GM12878 (cell line): Measurements from ENCODE around the gene NXN. TPM values are rescaled to one million over a fixed set of nuclear protein-coding genes. Genes with fewer than 3 reads are reported as not detected.

Experiments used
- ATAC-seq: fragments of 200-7000 bp; cut with Tn5 transposase; 3 replicates; pipeline ENCODE4 v1.9.1; 2020; ENCODE audit warnings: mild to moderate bottlenecking, moderate library complexity
- BruUV-seq: library from RNA; stranded (reverse); fragments of 400-500 nt; replicated peaks from 2 replicates; lab custom pipeline; 2021; lab: Mats Ljungman, UMichigan
- CTCF ChIA-PET: fragments of 300-600 bp; sonication (Branson Sonifier 250); formaldehyde crosslinking; extraction: SDS; loops from one replicate; lab custom pipeline; 2021; ENCODE audit warnings: inconsistent platforms; lab: Yijun Ruan, JAX
- POLR2A ChIA-PET: fragments of 350-600 bp; formaldehyde crosslinking; extraction: SDS; loops from one replicate; lab custom pipeline; 2021; ENCODE audit warnings: inconsistent platforms; lab: Charles Lee
- RAD21 ChIA-PET: fragments of 300-600 bp; sonication (Branson Sonifier 250); formaldehyde crosslinking; loops from one replicate; lab custom pipeline; 2023; ENCODE audit warnings: antibody characterized with exemption; ENCODE audit not compliant: unreplicated experiment; lab: Charles Lee
- SMC1A ChIA-PET: fragments of 300-600 bp; sonication (Branson Sonifier 250); formaldehyde crosslinking; loops from one replicate; lab custom pipeline; 2023; ENCODE audit not compliant: unreplicated experiment, uncharacterized antibody; lab: Charles Lee
- DNase-seq: peaks from one replicate; pipeline ENCODE4 v3.0.0-alpha.2; 2011; ENCODE audit warnings: low read depth, low spot score
- FAIRE-seq: peaks from 3 replicates; lab custom pipeline; 2011; peaks lifted over from hg19 to GRCh38; lab: Jason Lieb, UNC
- H2AFZ ChIP-seq: 2 replicates; pipeline ENCODE4 v1.6.0; 2011; ENCODE audit warnings: low read depth, low read length, control low read depth; ENCODE audit not compliant: control insufficient read depth
- H3K27ac ChIP-seq: 2 replicates; pipeline ENCODE4 v1.5.1; 2011; ENCODE audit warnings: control low read depth; ENCODE audit not compliant: control insufficient read depth, insufficient read depth
- H3K27me3 ChIP-seq, 2 experiments: replicated peaks in 1 of 2; 2 replicates each; pipeline versions ENCODE4 v1.6.0 to v1.6.1; 2011; ENCODE audit warnings: low read length in 1 of 2; ENCODE audit not compliant: control insufficient read depth in 2 of 2, insufficient read depth in 2 of 2
- H3K36me3 ChIP-seq, 2 experiments: 2 replicates each; pipeline ENCODE4 v1.5.1; 2011; ENCODE audit warnings: low read length in 1 of 2; ENCODE audit not compliant: control insufficient read depth in 2 of 2, insufficient read depth in 2 of 2
- H3K4me1 ChIP-seq: 2 replicates; pipeline ENCODE4 v1.6.1; 2011; ENCODE audit warnings: mild to moderate bottlenecking, low read length, moderate library complexity, mixed read lengths; ENCODE audit not compliant: control insufficient read depth, insufficient read depth
- H3K4me2 ChIP-seq: 2 replicates; pipeline ENCODE4 v1.6.0; 2011; ENCODE audit warnings: control low read depth; ENCODE audit not compliant: control insufficient read depth, insufficient read depth
- H3K4me3 ChIP-seq: fragments of 200-600 bp; sonication (generic); 2 replicates; pipeline ENCODE4 v1.5.1; 2016
- H3K79me2 ChIP-seq: 2 replicates; pipeline ENCODE4 v1.6.0; 2011; ENCODE audit warnings: low read length; ENCODE audit not compliant: control insufficient read depth, insufficient read depth
- H3K9ac ChIP-seq: 2 replicates; pipeline ENCODE4 v1.8.0; 2011; ENCODE audit warnings: low read length, control low read depth, mixed read lengths; ENCODE audit not compliant: control insufficient read depth, insufficient read depth
- H3K9me3 ChIP-seq: replicated peaks from 3 replicates; pipeline ENCODE4 v1.5.1; 2011; ENCODE audit warnings: mild to moderate bottlenecking, low read length; ENCODE audit not compliant: control insufficient read depth, insufficient read depth
- H4K20me1 ChIP-seq: 2 replicates; pipeline ENCODE4 v1.6.0; 2011; ENCODE audit not compliant: control insufficient read depth, insufficient read depth
- ATF3 ChIP-seq: IDR thresholded peaks from 2 replicates; pipeline ENCODE4 v1.6.1; 2011; ENCODE audit warnings: low read depth, mild to moderate bottlenecking, low read length, moderate library complexity, borderline replicate concordance; ENCODE audit errors: extremely low read depth
- ATF7 ChIP-seq: fragments of 450-650 bp; IDR thresholded peaks from 2 replicates; pipeline ENCODE4 v1.6.1; 2016; ENCODE audit warnings: low read depth, mild to moderate bottlenecking
- BMI1 ChIP-seq: fragments of 450-650 bp; IDR thresholded peaks from 2 replicates; pipeline ENCODE4 v1.6.1; 2016; ENCODE audit warnings: mild to moderate bottlenecking, moderate library complexity, borderline replicate concordance
- HCFC1 ChIP-seq: fragments of 150-350 bp; IDR thresholded peaks from 2 replicates; pipeline ENCODE4 v1.6.1; 2014; ENCODE audit warnings: low read length
- HSF1 ChIP-seq: fragments of 150-350 bp; IDR thresholded peaks from 2 replicates; pipeline ENCODE4 v1.6.1; 2014; ENCODE audit warnings: mild to moderate bottlenecking, low read depth, low read length
- IRF5 ChIP-seq: fragments of 450-650 bp; IDR thresholded peaks from 2 replicates; pipeline ENCODE4 v1.6.1; 2017; ENCODE audit warnings: borderline replicate concordance
- MEF2B ChIP-seq: fragments of 450-650 bp; IDR thresholded peaks from 2 replicates; pipeline ENCODE4 v1.6.1; 2018; ENCODE audit warnings: mild to moderate bottlenecking, moderate library complexity; ENCODE audit not compliant: partially characterized antibody, poor library complexity, severe bottlenecking
- NFYB ChIP-seq: IDR thresholded peaks from 2 replicates; pipeline ENCODE4 v1.6.1; 2011; ENCODE audit warnings: low read depth, mild to moderate bottlenecking, low read length, improper control_type of control experiment, moderate library complexity; ENCODE audit not compliant: insufficient read depth
- NKRF ChIP-seq: fragments of 450-650 bp; conservative IDR thresholded peaks from 2 replicates; pipeline ENCODE4 v1.6.1; 2017; ENCODE audit warnings: mild to moderate bottlenecking, moderate library complexity
- PKNOX1 ChIP-seq: fragments of 450-650 bp; IDR thresholded peaks from 2 replicates; pipeline ENCODE4 v1.6.1; 2016; ENCODE audit warnings: mild to moderate bottlenecking
- POLR2A ChIP-seq: IDR thresholded peaks from 2 replicates; pipeline ENCODE4 v1.6.1; 2011; ENCODE audit warnings: low read depth, mild to moderate bottlenecking, low read length
- RB1 ChIP-seq: fragments of 450-650 bp; formaldehyde crosslinking; IDR thresholded peaks from 2 replicates; pipeline ENCODE4 v1.6.1; 2017; ENCODE audit warnings: mild to moderate bottlenecking, borderline replicate concordance
- STAT3 ChIP-seq: IDR thresholded peaks from 2 replicates; pipeline ENCODE4 v1.6.1; 2011; ENCODE audit warnings: low read depth, low read length, improper control_type of control experiment
- YBX1 ChIP-seq: fragments of 450-650 bp; IDR thresholded peaks from 2 replicates; pipeline ENCODE4 v1.6.1; 2016; ENCODE audit warnings: antibody characterized with exemption
- ZBTB11 ChIP-seq: fragments of 450-650 bp; formaldehyde crosslinking; IDR thresholded peaks from 2 replicates; pipeline ENCODE4 v1.5.0; 2022; ENCODE audit warnings: mild to moderate bottlenecking, missing genetic modification characterization
- WGBS: methylation state at CpG from one replicate; pipeline ENCODE4 v1.1.6; 2016; ENCODE audit warnings: low lambda C conversion rate; ENCODE audit not compliant: insufficient replicate concordance, insufficient coverage; ENCODE audit errors: missing lambda C conversion rate; 5-methylcytosine and 5-hydroxymethylcytosine counted together
- in situ Hi-C: fragments of 300-500 bp; cut with MboI; formaldehyde crosslinking; loops from 9 replicates; pipeline ENCODE4 v1.14.3; 2018; ENCODE audit warnings: mixed read lengths
- intact Hi-C: fragments of 100-400 bp; cut with micrococcal nuclease; formaldehyde crosslinking; loops from one replicate; pipeline ENCODE4 v1.14.2; 2022; ENCODE audit not compliant: unreplicated experiment
- polyA plus RNA-seq, 11 experiments: library from polyadenylated mRNA; depleted of rRNA in 4 of 11; unstranded in 6 of 11; stranded (reverse) in 5 of 11; fragments of >200 nt; fragmentation: Nextera tagmentation in 4 of 11; fragmentation: Illumina TruSeq in 1 of 11; extraction: Ambion mirVana in 4 of 11; extraction: Trizol in 1 of 11; gene quantifications; 1 replicate in 1 of 11; 2 replicates in 10 of 11; pipeline versions ENCODE4 v1.2.1 to v1.2.3, GENCODE V29; 2011 to 2016; ENCODE audit warnings: inconsistent platforms in 2 of 11, missing spikeins in 2 of 11, low read depth in 1 of 11
- total RNA-seq, 4 experiments: library from RNA; depleted of rRNA in 3 of 4; stranded (reverse); fragments of >200 nt in 3 of 4; fragmentation: Illumina TruSeq in 1 of 4; extraction: Trizol in 1 of 4; gene quantifications; 2 replicates each; pipeline versions ENCODE4 v1.2.1 to v1.2.3, GENCODE V29; 2013 to 2021

Gene NXN
- total and polyA plus RNA-seq, 10 of the 15 experiments (the other 5 are each of a cell fraction or from before 2014, with no cell fraction given), result 0.04 to 1.2 (median 0.30) TPM

- no peak overlapping the region for H3K27ac ChIP-seq
- FAIRE-seq (no peak), DNase-seq (no peak), ATAC-seq (no peak)
- H3K9me3 ChIP-seq, result no peaks in the 10 kb centered on the region
- H3K36me3 ChIP-seq, result no peaks in the 10 kb centered on the region
- H4K20me1 ChIP-seq, result no peaks in the 10 kb centered on the region
- no peaks in the 10 kb centered on the region for H3K4me1 ChIP-seq
- no peak overlapping the region for H3K9ac ChIP-seq
- no peak overlapping the region for H2AFZ ChIP-seq
- intact Hi-C loops, result no loop called here
- H3K79me2 ChIP-seq, result no peaks in the 10 kb centered on the region
- no TSS peak for BruUV-seq
- ChIA-PET SMC1A (no interaction called here), POLR2A (no interaction called here), RAD21 (no interaction called here), CTCF (no interaction called here)
- no peak overlapping the region for H3K4me2 ChIP-seq
- in situ Hi-C loops, result no loop called here
- WGBS, result 34% methylated on average over 18 of the region's 18 CpGs
- no peak overlapping the region for H3K4me3 ChIP-seq
- H3K27me3 ChIP-seq, result peaks cover 0 to 2% of the 10 kb centered on the region in 2 experiments; a peak in 1 of 4 replicates
- TF ChIP-seq RB1 (no peak), HSF1 (no peak), MEF2B (no peak), POLR2A (no peak), BMI1 (no peak), PKNOX1 (no peak), YBX1 (no peak), NKRF (no peak), ATF3 (no peak), IRF5 (no peak), NFYB (no peak), HCFC1 (no peak), ZBTB11 (CRISPR knock-in tag) (no peak), ATF7 (no peak), STAT3 (no peak)
Measured at GRCh38 chr17:969811-970355, 9.7 kb downstream of the NXN start.
